Smooth muscle cell (in vitro differentiated cells): Measurements from ENCODE around the gene STAT3. TPM values are rescaled to one million over a fixed set of nuclear protein-coding genes. Genes with fewer than 3 reads are reported as not detected.
A peak's percentile ranks its signal among the peaks of the same experiment; 100 is the strongest.

Source experiments
- DNase-seq: peaks from one replicate; lab custom pipeline; 2025; ENCODE audit not compliant: unreplicated experiment; lab: John Stamatoyannopoulos, UW
- H2AFZ ChIP-seq: fragments of 200-600 bp; sonication (generic); 2 replicates; pipeline ENCODE4 v1.6.0; 2016; ENCODE audit warnings: antibody characterized with exemption, low read depth, mild to moderate bottlenecking
- H3F3A ChIP-seq: fragments of 200-600 bp; sonication (generic); 2 replicates; pipeline ENCODE4 v1.6.0; 2017; ENCODE audit warnings: antibody characterized with exemption, low read depth
- H3K27ac ChIP-seq: fragments of 200-600 bp; sonication (generic); 2 replicates; pipeline ENCODE4 v1.5.1; 2016; ENCODE audit warnings: low read depth, mild to moderate bottlenecking
- H3K27me3 ChIP-seq: fragments of 200-600 bp; sonication (generic); 2 replicates; pipeline ENCODE4 v1.6.1; 2016; ENCODE audit warnings: low read depth, mild to moderate bottlenecking
- H3K36me3 ChIP-seq: fragments of 200-600 bp; sonication (generic); 2 replicates; pipeline ENCODE4 v1.5.1; 2016; ENCODE audit warnings: low read depth
- H3K4me1 ChIP-seq: fragments of 200-600 bp; sonication (generic); 2 replicates; pipeline ENCODE4 v1.5.1; 2016; ENCODE audit warnings: low read depth
- H3K4me2 ChIP-seq: fragments of 200-600 bp; sonication (generic); 2 replicates; pipeline ENCODE4 v1.6.0; 2016; ENCODE audit warnings: mild to moderate bottlenecking
- H3K4me3 ChIP-seq: fragments of 200-600 bp; sonication (generic); 2 replicates; pipeline ENCODE4 v1.5.1; 2016; ENCODE audit warnings: mild to moderate bottlenecking
- H3K79me2 ChIP-seq: fragments of 200-600 bp; sonication (generic); 2 replicates; pipeline ENCODE4 v1.6.0; 2016; ENCODE audit warnings: low read depth, mild to moderate bottlenecking
- H3K9ac ChIP-seq: fragments of 200-600 bp; sonication (generic); 2 replicates; pipeline ENCODE4 v1.6.0; 2016; ENCODE audit warnings: low read depth
- H3K9me3 ChIP-seq: fragments of 200-600 bp; sonication (generic); replicated peaks from 2 replicates; pipeline ENCODE4 v1.5.1; 2016; ENCODE audit warnings: low read depth
- H4K20me1 ChIP-seq: fragments of 200-600 bp; sonication (generic); 2 replicates; pipeline ENCODE4 v1.6.0; 2016; ENCODE audit warnings: low read depth
- WGBS: methylation state at CpG from one replicate; pipeline ENCODE4 v1.1.7; 2016; ENCODE audit warnings: low lambda C conversion rate; 5-methylcytosine and 5-hydroxymethylcytosine counted together
- polyA plus RNA-seq: library from polyadenylated mRNA; unstranded; fragments of >200 nt; fragmentation: Nextera tagmentation; extraction: Ambion mirVana; gene quantifications from 2 replicates; pipeline ENCODE4 v1.2.1, GENCODE V29; 2016
- total RNA-seq: library from RNA; depleted of rRNA; stranded (reverse); fragments of >200 nt; gene quantifications from 2 replicates; pipeline ENCODE4 v1.2.3, GENCODE V29; 2014
- TF ChIP-seq, protein P1 (sequence below): fragments of 200-600 bp; sonication (generic); IDR thresholded peaks from 2 replicates; pipeline ENCODE4 v1.5.1; 2017; ENCODE audit warnings: borderline replicate concordance, mild to moderate bottlenecking, antibody characterized with exemption; ENCODE audit not compliant: insufficient read depth, poor library complexity, severe bottlenecking

Gene STAT3
- total and polyA plus RNA-seq, 2 experiments from 2014 or later: 85.6 to 87.7 TPM

- peaks cover 25% of the 10 kb centered on the region for H4K20me1 ChIP-seq
- H3K27ac ChIP-seq: peak overlapping the region; percentile 55
- peaks cover 15% of the 10 kb centered on the region for H3K4me1 ChIP-seq
- no peaks in the 10 kb centered on the region for H3K27me3 ChIP-seq
- DNase-seq: no peak
- H3F3A ChIP-seq: peaks cover 9% of the 10 kb centered on the region
- H2AFZ ChIP-seq: no peak overlapping the region
- H3K4me3 ChIP-seq: no peak overlapping the region
- no peaks in the 10 kb centered on the region for H3K9me3 ChIP-seq
- peaks cover 29% of the 10 kb centered on the region for H3K36me3 ChIP-seq
- WGBS: 64% methylated on average over 11 of the region's 11 CpGs
- no peak overlapping the region for H3K4me2 ChIP-seq
- TF ChIP-seq, protein P1, sequence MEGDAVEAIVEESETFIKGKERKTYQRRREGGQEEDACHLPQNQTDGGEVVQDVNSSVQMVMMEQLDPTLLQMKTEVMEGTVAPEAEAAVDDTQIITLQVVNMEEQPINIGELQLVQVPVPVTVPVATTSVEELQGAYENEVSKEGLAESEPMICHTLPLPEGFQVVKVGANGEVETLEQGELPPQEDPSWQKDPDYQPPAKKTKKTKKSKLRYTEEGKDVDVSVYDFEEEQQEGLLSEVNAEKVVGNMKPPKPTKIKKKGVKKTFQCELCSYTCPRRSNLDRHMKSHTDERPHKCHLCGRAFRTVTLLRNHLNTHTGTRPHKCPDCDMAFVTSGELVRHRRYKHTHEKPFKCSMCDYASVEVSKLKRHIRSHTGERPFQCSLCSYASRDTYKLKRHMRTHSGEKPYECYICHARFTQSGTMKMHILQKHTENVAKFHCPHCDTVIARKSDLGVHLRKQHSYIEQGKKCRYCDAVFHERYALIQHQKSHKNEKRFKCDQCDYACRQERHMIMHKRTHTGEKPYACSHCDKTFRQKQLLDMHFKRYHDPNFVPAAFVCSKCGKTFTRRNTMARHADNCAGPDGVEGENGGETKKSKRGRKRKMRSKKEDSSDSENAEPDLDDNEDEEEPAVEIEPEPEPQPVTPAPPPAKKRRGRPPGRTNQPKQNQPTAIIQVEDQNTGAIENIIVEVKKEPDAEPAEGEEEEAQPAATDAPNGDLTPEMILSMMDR: no peak
- H3K79me2 ChIP-seq: no peaks in the 10 kb centered on the region
- no peak overlapping the region for H3K9ac ChIP-seq
These were observed 58.9 kb downstream of the STAT3 start for GRCh38 chr17:42329025-42329976.

DNA sequence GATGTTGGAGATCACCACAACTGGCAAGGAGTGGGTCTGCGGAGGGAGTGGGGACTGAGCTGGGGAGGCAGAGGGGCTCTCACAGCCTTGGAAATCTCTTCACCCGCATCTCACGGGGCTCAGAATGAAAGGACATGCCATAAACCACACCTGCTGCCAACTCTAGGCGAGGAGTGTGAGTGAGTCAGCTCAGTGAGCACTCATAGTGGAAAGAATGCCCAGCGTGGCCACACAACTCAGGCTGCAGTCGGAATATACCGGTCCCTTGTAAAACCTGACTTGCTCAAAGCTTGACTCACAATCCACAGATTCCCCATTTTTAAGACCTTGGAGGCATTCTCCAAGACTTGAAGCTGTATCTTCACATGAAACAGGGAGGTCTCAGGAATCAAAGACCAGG, 63.2 kb downstream of the STAT3 start:
- 44% methylated on average over 7 of the region's 7 CpGs for WGBS
- no peak overlapping the region for H3K4me2 ChIP-seq
- H3K4me3 ChIP-seq: no peak overlapping the region
- H3K27ac ChIP-seq: peak overlapping the region; percentile 73
- H3K9ac ChIP-seq: no peak overlapping the region
- H3F3A ChIP-seq: peaks cover 19% of the 10 kb centered on the region
- no peaks in the 10 kb centered on the region for H3K27me3 ChIP-seq
- peaks cover 15% of the 10 kb centered on the region for H3K4me1 ChIP-seq
- H3K79me2 ChIP-seq: no peaks in the 10 kb centered on the region
- TF ChIP-seq, protein P1: no peak
- peaks cover 55% of the 10 kb centered on the region for H4K20me1 ChIP-seq
- no peak for DNase-seq
- no peaks in the 10 kb centered on the region for H3K9me3 ChIP-seq
- no peak overlapping the region for H2AFZ ChIP-seq
- H3K36me3 ChIP-seq: peaks cover 11% of the 10 kb centered on the region

DNA sequence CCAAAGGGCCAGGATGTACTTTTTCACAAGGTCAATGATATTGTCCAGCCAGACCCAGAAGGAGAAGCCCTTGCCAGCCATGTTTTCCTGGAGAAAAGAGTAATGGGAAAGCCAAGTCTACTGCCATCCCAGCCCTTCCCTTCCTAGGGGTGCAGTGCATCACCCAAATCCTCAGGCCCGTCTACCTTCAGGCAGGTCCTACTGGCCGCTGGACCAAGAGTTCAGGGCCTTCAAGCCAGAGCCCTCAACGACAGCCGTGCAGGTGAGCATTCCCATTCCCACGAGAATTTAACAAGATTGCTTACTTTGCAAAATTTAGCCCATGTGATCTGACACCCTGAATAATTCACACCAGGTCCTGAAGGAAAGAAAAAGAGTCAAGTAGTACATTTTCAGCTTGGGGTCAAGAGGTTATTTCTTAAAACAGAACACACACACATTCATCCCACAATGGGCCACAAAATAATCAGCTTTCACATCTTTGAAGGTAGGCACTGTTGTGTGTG, 64.9 kb downstream of the STAT3 start:
- H2AFZ ChIP-seq: no peak overlapping the region
- H4K20me1 ChIP-seq: peaks cover 63% of the 10 kb centered on the region
- no peaks in the 10 kb centered on the region for H3K27me3 ChIP-seq
- H3K4me3 ChIP-seq: no peak overlapping the region
- DNase-seq: no peak
- H3F3A ChIP-seq: peaks cover 19% of the 10 kb centered on the region
- H3K36me3 ChIP-seq: peaks cover 11% of the 10 kb centered on the region
- TF ChIP-seq, protein P1: no peak
- WGBS: 98% methylated on average over 5 of the region's 5 CpGs
- no peak overlapping the region for H3K9ac ChIP-seq
- no peak overlapping the region for H3K4me2 ChIP-seq
- no peak overlapping the region for H3K27ac ChIP-seq
- no peaks in the 10 kb centered on the region for H3K9me3 ChIP-seq
- no peaks in the 10 kb centered on the region for H3K79me2 ChIP-seq
- H3K4me1 ChIP-seq: peaks cover 4% of the 10 kb centered on the region
